ENCODE results near the gene PPP4R3B.

PPP4R3B gene

GRCh38 chr2:55518841-55519165 is 98.6 kb downstream of the PPP4R3B start:
- DNase-seq (ENCODE audit: low read depth in 2 of 2) = no peak

GRCh38 chr2:55511508-55512124 is 105.8 kb downstream of the PPP4R3B start:
- no peak for DNase-seq (ENCODE audit: low read depth in 2 of 2)

GRCh38 chr2:55502590-55503141 is 114.8 kb downstream of the PPP4R3B start:
- DNase-seq (ENCODE audit: low read depth in 2 of 2) = no peak

GRCh38 chr2:55500025-55500424 is 117.4 kb downstream of the PPP4R3B start:
- no peak for DNase-seq (ENCODE audit: low read depth in 2 of 2)

GRCh38 chr2:55498582-55498981 is 118.8 kb downstream of the PPP4R3B start:
- DNase-seq (ENCODE audit: low read depth in 2 of 2) = no peak

Data from stimulated activated CD4-positive, alpha-beta T cell treated with anti-CD3 and anti-CD28 coated beads, Interleukin-1b, Interleukin-23, amount 100 ng/mL, for 4 hours (primary cell).